Erythroblast (primary cell): ENCODE data around the gene GUCY2D.

Experiments
- GATA1 ChIP-seq: IDR thresholded peaks from 2 replicates; pipeline ENCODE4 v1.6.1; 2011; ENCODE audit warnings: low read depth, mild to moderate bottlenecking, control low read depth, low read length, moderate library complexity
- POLR2A ChIP-seq: IDR thresholded peaks from 2 replicates; pipeline ENCODE4 v1.6.1; 2011; ENCODE audit warnings: mild to moderate bottlenecking, low read length

DNA sequence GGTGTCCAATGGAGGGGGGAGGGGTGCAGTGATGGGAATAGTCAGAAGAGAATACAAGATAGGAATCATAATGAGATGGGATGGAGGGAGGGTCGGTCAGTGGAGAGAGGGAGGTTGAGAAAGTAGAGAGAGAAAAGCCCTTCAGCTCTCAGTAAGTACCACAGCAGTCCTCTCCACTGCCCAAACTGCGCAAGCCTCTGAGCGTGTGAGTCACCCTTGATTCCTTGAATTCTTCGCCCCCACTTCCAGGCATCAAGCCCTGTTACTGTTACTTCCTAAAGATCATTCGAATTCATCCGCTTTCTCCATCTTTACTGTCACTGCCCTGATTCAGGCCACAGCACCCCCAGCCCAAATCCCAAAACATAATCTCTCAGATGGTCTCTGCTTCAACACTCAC is 2.5 kb downstream of the GUCY2D start:
- no peak for TF ChIP-seq POLR2A
- TF ChIP-seq GATA1: no peak
